Mammary epithelial cell (primary cell): ENCODE measurements around the gene RPSA.

Source experiments
- EZH2 ChIP-seq: IDR thresholded peaks from 2 replicates; pipeline ENCODE4 v1.6.1; 2012; ENCODE audit warnings: low read length, inconsistent platforms, borderline replicate concordance
- TF ChIP-seq, protein P1 (sequence below), 2 donors: IDR thresholded peaks in 1 of 2; conservative IDR thresholded peaks in 1 of 2; 2 replicates each; pipeline ENCODE4 v1.5.1; 2011 to 2012; ENCODE audit warnings: inconsistent platforms in 2 of 2, low read length in 2 of 2, mild to moderate bottlenecking in 2 of 2, control low read depth in 1 of 2, low read depth in 1 of 2; ENCODE audit not compliant: insufficient read depth in 1 of 2; ENCODE audit errors: extremely low read depth in 1 of 2

DNA sequence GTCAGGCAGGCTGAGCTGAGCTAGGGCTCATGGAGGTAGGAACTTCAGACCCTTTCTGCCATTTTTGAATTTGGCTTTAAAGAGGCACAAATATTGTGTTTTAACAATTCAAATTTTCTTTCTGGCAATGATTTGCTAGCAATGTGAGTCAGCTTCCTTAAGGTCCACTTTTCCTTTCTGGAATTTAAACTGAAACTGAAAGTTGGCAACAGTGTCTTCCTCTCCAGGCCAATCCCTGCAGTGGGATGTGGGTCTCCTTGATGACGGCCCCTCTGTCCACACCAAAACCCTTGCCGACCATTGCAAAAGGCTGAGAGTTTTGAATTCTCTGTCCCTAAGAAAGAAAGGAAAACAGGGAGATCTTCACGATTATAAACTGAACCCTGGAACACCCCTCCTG is 27.1 kb downstream of the RPSA start:
- TF ChIP-seq, protein P1, sequence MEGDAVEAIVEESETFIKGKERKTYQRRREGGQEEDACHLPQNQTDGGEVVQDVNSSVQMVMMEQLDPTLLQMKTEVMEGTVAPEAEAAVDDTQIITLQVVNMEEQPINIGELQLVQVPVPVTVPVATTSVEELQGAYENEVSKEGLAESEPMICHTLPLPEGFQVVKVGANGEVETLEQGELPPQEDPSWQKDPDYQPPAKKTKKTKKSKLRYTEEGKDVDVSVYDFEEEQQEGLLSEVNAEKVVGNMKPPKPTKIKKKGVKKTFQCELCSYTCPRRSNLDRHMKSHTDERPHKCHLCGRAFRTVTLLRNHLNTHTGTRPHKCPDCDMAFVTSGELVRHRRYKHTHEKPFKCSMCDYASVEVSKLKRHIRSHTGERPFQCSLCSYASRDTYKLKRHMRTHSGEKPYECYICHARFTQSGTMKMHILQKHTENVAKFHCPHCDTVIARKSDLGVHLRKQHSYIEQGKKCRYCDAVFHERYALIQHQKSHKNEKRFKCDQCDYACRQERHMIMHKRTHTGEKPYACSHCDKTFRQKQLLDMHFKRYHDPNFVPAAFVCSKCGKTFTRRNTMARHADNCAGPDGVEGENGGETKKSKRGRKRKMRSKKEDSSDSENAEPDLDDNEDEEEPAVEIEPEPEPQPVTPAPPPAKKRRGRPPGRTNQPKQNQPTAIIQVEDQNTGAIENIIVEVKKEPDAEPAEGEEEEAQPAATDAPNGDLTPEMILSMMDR (conservative IDR thresholded peaks at IDR 0.05 in 1 of 2, IDR thresholded peaks at IDR 0.05 in 1 of 2; ENCODE audit: extremely low read depth in 1 of 2, insufficient read depth in 1 of 2, low read depth in 1 of 2, low read length in 2 of 2): no peak
- no peak for TF ChIP-seq EZH2
